OCI-LY1 (cell line): Measurements from ENCODE around the gene RAPGEF2.

ENCODE experiments used
- H2AFZ ChIP-seq: fragments of 200-600 bp; sonication (generic), shearing (Covaris generic); 2 replicates; pipeline ENCODE4 v1.6.0; 2014; ENCODE audit warnings: antibody characterized with exemption, mild to moderate bottlenecking, low read length
- H3F3A ChIP-seq: fragments of 200-600 bp; sonication (generic), shearing (Covaris generic); 2 replicates; pipeline ENCODE4 v1.6.0; 2014; ENCODE audit warnings: mild to moderate bottlenecking, antibody characterized with exemption, low read length, moderate library complexity; ENCODE audit not compliant: insufficient read depth
- H3K27ac ChIP-seq: fragments of 200-600 bp; sonication (generic); 2 replicates; pipeline ENCODE4 v1.5.1; 2014; ENCODE audit warnings: low read length, mixed run types, mild to moderate bottlenecking, low read depth; ENCODE audit not compliant: poor library complexity, severe bottlenecking
- H3K27me3 ChIP-seq: fragments of 200-600 bp; sonication (generic); 2 replicates; pipeline ENCODE4 v1.6.0; 2014; ENCODE audit warnings: antibody characterized with exemption, mild to moderate bottlenecking, low read length, moderate library complexity; ENCODE audit not compliant: insufficient read depth
- H3K36me3 ChIP-seq: fragments of 200-600 bp; sonication (generic); 2 replicates; pipeline ENCODE4 v1.6.1; 2014; ENCODE audit warnings: mild to moderate bottlenecking, antibody characterized with exemption, low read length, moderate library complexity, mixed read lengths; ENCODE audit not compliant: insufficient read depth
- H3K4me1 ChIP-seq: fragments of 200-600 bp; sonication (generic); 2 replicates; pipeline ENCODE4 v1.5.1; 2014; ENCODE audit warnings: mild to moderate bottlenecking, low read length, moderate library complexity; ENCODE audit not compliant: insufficient read depth, severe bottlenecking
- H3K4me2 ChIP-seq: fragments of 200-600 bp; sonication (generic), shearing (Covaris generic); 2 replicates; pipeline ENCODE4 v1.6.1; 2014; ENCODE audit warnings: low read length
- H3K4me3 ChIP-seq: fragments of 200-600 bp; sonication (generic); 2 replicates; pipeline ENCODE4 v1.5.1; 2014; ENCODE audit warnings: low read length, low read depth, mild to moderate bottlenecking, mixed read lengths; ENCODE audit not compliant: poor library complexity, severe bottlenecking
- H3K79me2 ChIP-seq: fragments of 200-600 bp; shearing (Covaris generic); 2 replicates; pipeline ENCODE4 v1.6.1; 2016; ENCODE audit warnings: mixed run types, low read length, mixed read lengths; ENCODE audit not compliant: insufficient read depth
- H3K9ac ChIP-seq: fragments of 200-600 bp; sonication (generic), shearing (Covaris generic); 2 replicates; pipeline ENCODE4 v1.6.1; 2014; ENCODE audit warnings: mild to moderate bottlenecking, low read length, mixed read lengths
- H3K9me2 ChIP-seq: fragments of 200-600 bp; sonication (generic), shearing (Covaris generic); 2 replicates; pipeline ENCODE4 v1.6.1; 2014; ENCODE audit warnings: low read depth, mild to moderate bottlenecking, low read length, mixed read lengths
- H3K9me3 ChIP-seq: fragments of 200-600 bp; shearing (Covaris generic); 2 replicates; pipeline ENCODE4 v1.6.1; 2014; ENCODE audit warnings: low read length, mixed read lengths
- H4K20me1 ChIP-seq: fragments of 200-600 bp; sonication (generic), shearing (Covaris generic); 2 replicates; pipeline ENCODE4 v1.6.0; 2016; ENCODE audit warnings: mild to moderate bottlenecking, low read length; ENCODE audit not compliant: insufficient read depth
- CTCF ChIP-seq: fragments of 200-600 bp; sonication (generic), shearing (Covaris generic); IDR thresholded peaks from 2 replicates; pipeline ENCODE4 v1.5.1; 2017; ENCODE audit warnings: mild to moderate bottlenecking, antibody characterized with exemption, low read length, moderate library complexity, mixed read lengths
- EZH2 ChIP-seq: fragments of 200-600 bp; sonication (generic), shearing (Covaris generic); IDR thresholded peaks from 2 replicates; pipeline ENCODE4 v1.8.0; 2017; ENCODE audit warnings: borderline replicate concordance, mixed run types, mild to moderate bottlenecking, antibody characterized with exemption, low read length, moderate library complexity, mixed read lengths

The RAPGEF2 gene

GRCh38 chr4:159117564-159117963 is 14.7 kb downstream of the RAPGEF2 start:
- Histone ChIP-seq H3K4me2 (no peak overlapping the region), H3K27me3 (no peaks in the 10 kb centered on the region), H3K27ac (no peak overlapping the region), H3K4me1 (no peaks in the 10 kb centered on the region), H3K36me3 (no peaks in the 10 kb centered on the region), H3K9me2 (no peaks in the 10 kb centered on the region), H3K79me2 (no peaks in the 10 kb centered on the region), H2AFZ (no peak overlapping the region), H3K4me3 (no peak overlapping the region), H3K9ac (no peak overlapping the region), H4K20me1 (no peaks in the 10 kb centered on the region), H3F3A (no peaks in the 10 kb centered on the region), H3K9me3 (peaks cover 3% of the 10 kb centered on the region; the same call in 1 of the 2 replicates)
- TF ChIP-seq CTCF (no peak), EZH2 (no peak)

GRCh38 chr4:159117968-159118367 is 15.1 kb downstream of the RAPGEF2 start:
- H3K27me3 ChIP-seq = no peaks in the 10 kb centered on the region
- H2AFZ ChIP-seq = no peak overlapping the region
- no peaks in the 10 kb centered on the region for H3K79me2 ChIP-seq
- H3K9me3 ChIP-seq = peaks cover 3% of the 10 kb centered on the region; the same call in 1 of the 2 replicates
- no peaks in the 10 kb centered on the region for H3K36me3 ChIP-seq
- no peaks in the 10 kb centered on the region for H3K4me1 ChIP-seq
- no peak overlapping the region for H3K4me2 ChIP-seq
- no peak overlapping the region for H3K4me3 ChIP-seq
- TF ChIP-seq CTCF = no peak
- TF ChIP-seq EZH2 = no peak
- H3K9ac ChIP-seq = no peak overlapping the region
- no peaks in the 10 kb centered on the region for H3K9me2 ChIP-seq
- no peaks in the 10 kb centered on the region for H3F3A ChIP-seq
- H4K20me1 ChIP-seq = no peaks in the 10 kb centered on the region
- H3K27ac ChIP-seq = no peak overlapping the region

GRCh38 chr4:159121371-159121770 is 18.5 kb downstream of the RAPGEF2 start:
- no peaks in the 10 kb centered on the region for H3K79me2 ChIP-seq
- H3K27me3 ChIP-seq = no peaks in the 10 kb centered on the region
- no peaks in the 10 kb centered on the region for H3K9me3 ChIP-seq
- no peaks in the 10 kb centered on the region for H3K4me1 ChIP-seq
- H3K27ac ChIP-seq = no peak overlapping the region
- H4K20me1 ChIP-seq = no peaks in the 10 kb centered on the region
- TF ChIP-seq EZH2 (no peak), CTCF (no peak)
- no peaks in the 10 kb centered on the region for H3K9me2 ChIP-seq
- H2AFZ ChIP-seq = no peak overlapping the region
- H3K4me3 ChIP-seq = no peak overlapping the region
- H3K9ac ChIP-seq = no peak overlapping the region
- no peaks in the 10 kb centered on the region for H3F3A ChIP-seq
- no peak overlapping the region for H3K4me2 ChIP-seq
- H3K36me3 ChIP-seq = no peaks in the 10 kb centered on the region
